Activated naive CD8-positive, alpha-beta T cell treated with anti-CD3 and anti-CD28 coated beads for 36 hours (primary cell): Measurements from ENCODE around the gene APOOL. TPM values are rescaled to one million over a fixed set of nuclear protein-coding genes. Genes with fewer than 3 reads are reported as not detected.
"Not testable (repeated sequence)": the region's sequence is repeated elsewhere in the genome, so short reads cannot be mapped to it uniquely, and the experiment has no call there.

ENCODE experiments used
- DNase-seq: peaks from one replicate; pipeline ENCODE4 v3.0.0; 2021
- H3K27ac Mint-ChIP-seq: one replicate; pipeline ENCODE4 v1.8.0; 2022; ENCODE audit warnings: mild to moderate bottlenecking, moderate library complexity, mixed read lengths
- H3K27me3 Mint-ChIP-seq: one replicate; pipeline ENCODE4 v1.8.0; 2022; ENCODE audit warnings: mild to moderate bottlenecking, mixed read lengths
- H3K36me3 Mint-ChIP-seq: one replicate; pipeline ENCODE4 v1.8.0; 2021; ENCODE audit warnings: mild to moderate bottlenecking, mixed read lengths
- H3K4me1 Mint-ChIP-seq: one replicate; pipeline ENCODE4 v1.8.0; 2021; ENCODE audit warnings: mixed read lengths
- H3K4me3 Mint-ChIP-seq: one replicate; pipeline ENCODE4 v1.8.0; 2022; ENCODE audit warnings: mild to moderate bottlenecking, moderate library complexity, mixed read lengths
- H3K9me3 Mint-ChIP-seq: one replicate; pipeline ENCODE4 v1.8.0; 2022; ENCODE audit warnings: mixed read lengths
- total RNA-seq, 2 experiments: library from RNA; stranded (reverse); gene quantifications; one replicate each; pipeline ENCODE4 v1.2.3, GENCODE V29; 2021

Gene APOOL, protein sequence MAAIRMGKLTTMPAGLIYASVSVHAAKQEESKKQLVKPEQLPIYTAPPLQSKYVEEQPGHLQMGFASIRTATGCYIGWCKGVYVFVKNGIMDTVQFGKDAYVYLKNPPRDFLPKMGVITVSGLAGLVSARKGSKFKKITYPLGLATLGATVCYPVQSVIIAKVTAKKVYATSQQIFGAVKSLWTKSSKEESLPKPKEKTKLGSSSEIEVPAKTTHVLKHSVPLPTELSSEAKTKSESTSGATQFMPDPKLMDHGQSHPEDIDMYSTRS
- total RNA-seq: 10 to 100 TPM; 22.0 to 22.2 TPM

DNA sequence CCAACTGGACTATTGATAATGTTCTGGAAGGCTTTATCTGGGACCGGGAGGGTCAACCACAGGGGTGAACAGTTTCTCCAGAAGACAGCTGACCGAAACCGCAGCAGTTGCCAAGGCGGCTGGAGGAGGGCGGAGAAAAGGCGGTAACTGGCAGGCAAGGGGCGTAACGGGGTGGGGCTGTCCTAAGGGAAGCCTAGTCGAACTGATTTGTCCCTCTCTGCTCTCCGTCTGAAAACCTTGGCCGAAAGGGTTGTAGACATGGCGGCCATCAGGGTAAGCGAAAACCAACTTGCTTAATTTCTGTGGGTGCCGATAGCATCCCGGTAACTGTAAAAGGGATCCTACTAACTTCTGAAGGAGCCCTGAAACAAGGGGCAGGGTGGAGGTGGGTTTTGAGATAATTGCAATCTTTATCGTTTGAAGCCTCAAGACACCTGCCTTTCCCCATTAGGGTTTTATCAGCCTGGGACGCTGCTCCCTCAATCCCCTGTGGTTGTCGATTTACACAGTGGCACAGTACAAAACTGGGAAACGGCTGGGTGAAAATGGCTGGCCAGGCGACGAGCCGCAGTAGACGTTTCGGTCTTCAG lies at the start of gene APOOL:
APOOL (plus strand) TSS at position 223 of the 590 bp plus-strand sequence; CDS start at position 259, 36 bp downstream.
- Mint-ChIP-seq H3K27ac (peak within 1 kb of the TSS; percentile 69), H3K27me3 (no peaks in the 10 kb centered on the region), H3K9me3 (no peaks in the 10 kb centered on the region), H3K36me3 (peaks cover 2% of the 10 kb centered on the region), H3K4me3 (peak within 1 kb of the TSS; percentile 84), H3K4me1 (peaks cover 11% of the 10 kb centered on the region)
- DNase-seq: peak; percentile 78

DNA sequence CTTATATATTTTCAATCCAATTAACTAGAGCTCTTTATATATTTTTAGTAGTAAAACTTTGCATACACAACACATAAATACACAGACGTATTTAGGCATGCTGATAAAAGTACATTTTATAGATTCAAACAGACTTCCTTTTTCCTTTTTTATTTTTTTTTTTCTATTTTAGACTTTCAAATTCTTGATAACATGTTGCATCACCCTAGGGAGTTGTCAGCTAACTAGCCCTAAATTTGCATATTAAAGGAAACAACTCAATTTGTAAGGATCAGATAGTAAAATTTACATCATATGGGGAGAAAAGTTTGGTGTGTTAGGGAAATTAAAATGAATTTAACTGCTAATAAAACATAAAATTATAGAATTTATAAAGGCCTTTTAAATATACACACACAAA lies 47.4 kb upstream of the APOOL start:
- Mint-ChIP-seq H3K27ac (no peak overlapping the region), H3K4me3 (no peak overlapping the region), H3K9me3 (no peaks in the 10 kb centered on the region), H3K4me1 (no peaks in the 10 kb centered on the region), H3K36me3 (no peaks in the 10 kb centered on the region), H3K27me3 (no peaks in the 10 kb centered on the region)
- no peak for DNase-seq

DNA sequence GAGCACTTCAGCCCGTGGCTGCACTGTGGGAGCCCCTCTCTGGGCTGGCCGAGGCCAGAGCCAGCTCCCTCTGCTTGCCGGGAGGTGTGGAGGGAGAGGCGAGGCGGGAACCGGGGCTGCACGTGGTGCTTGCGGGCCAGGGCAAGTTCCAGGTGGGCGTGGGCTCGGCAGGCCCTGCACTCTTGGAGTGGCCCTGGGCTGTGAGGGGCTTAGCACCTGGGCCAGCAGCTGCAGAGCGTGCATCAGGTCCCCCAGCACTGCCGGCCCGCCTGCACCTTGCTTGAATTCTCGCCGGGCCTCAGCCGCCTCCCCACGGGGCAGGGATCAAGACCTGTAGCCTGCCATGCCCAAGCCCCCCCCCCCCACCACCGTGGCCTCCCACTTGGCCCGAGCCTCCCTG lies 28.9 kb upstream of the APOOL start:
- Mint-ChIP-seq H3K9me3 (no peaks in the 10 kb centered on the region), H3K27me3 (peaks cover 5% of the 10 kb centered on the region), H3K4me3 (no peak overlapping the region), H3K4me1 (no peaks in the 10 kb centered on the region), H3K36me3 (no peaks in the 10 kb centered on the region), H3K27ac (no peak overlapping the region)
- no peak for DNase-seq

DNA sequence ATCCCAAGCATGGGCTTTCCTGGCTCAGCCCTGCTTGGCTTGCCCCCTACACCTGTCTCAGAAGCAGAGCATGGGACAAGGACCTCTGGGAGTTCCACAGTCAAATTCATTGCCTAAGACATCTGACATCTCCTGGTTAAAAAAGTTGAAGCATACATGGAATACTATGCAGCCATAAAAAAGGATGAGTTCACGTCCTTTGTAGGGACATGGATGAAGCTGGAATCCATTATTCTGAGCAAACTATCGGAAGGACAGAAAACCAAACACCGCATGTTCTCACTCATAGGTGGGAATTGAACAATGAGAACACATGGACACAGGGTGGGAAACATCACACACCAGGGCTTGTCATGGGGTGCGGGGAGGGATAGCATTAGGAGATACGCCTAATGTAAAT lies 11.9 kb upstream of the APOOL start:
- not testable (repeated sequence) for H3K27ac Mint-ChIP-seq, H3K4me1 Mint-ChIP-seq

DNA sequence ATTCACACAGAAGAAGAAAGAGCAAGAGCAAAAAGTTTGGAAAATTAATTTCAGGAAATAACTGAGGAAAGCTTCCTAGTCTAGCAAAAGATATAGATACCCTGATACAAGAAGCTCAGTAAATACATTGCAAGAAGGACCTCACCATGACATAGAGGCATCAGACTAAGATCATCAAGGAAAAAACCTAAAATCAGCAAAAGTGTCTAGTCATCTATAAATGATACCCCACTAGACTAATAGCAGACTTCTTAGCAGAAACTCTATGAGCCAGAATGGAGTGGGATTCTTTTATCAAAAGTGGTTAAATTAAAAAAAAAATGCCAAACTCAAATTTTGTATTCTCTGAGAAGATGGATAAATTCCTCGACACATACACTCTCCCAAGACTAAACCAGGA lies 10.5 kb upstream of the APOOL start:
- H3K4me1 Mint-ChIP-seq: no peaks in the 10 kb centered on the region
- no peaks in the 10 kb centered on the region for H3K36me3 Mint-ChIP-seq
- H3K9me3 Mint-ChIP-seq: no peaks in the 10 kb centered on the region
- H3K27me3 Mint-ChIP-seq: peaks cover 6% of the 10 kb centered on the region
- DNase-seq: no peak
- no peak overlapping the region for H3K4me3 Mint-ChIP-seq
- no peak overlapping the region for H3K27ac Mint-ChIP-seq

More for the DNA sequence above, 11.9 kb upstream of the APOOL start:
- H3K4me3 Mint-ChIP-seq, H3K36me3 Mint-ChIP-seq, H3K27me3 Mint-ChIP-seq, DNase-seq, H3K9me3 Mint-ChIP-seq: not testable (repeated sequence)

DNA sequence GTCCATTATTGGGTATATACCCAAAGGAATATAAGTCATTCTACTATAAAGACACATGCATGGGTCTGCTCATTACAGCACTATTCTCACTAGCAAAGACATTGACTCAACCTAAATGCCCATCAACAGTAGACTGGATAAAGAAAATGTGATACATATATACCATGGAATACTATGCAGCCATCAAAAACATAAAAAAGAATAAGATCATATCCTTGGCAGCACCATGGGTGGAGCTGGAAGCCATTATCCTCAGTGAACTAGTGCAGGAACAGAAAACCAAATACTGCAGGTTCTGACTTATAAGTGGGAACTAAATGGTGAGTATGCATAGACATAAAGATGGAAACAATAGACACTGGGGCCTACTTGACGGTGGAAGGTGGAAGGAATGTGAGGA lies 2.3 kb upstream of the APOOL start:
- Mint-ChIP-seq H3K27ac (no peak overlapping the region), H3K27me3 (no peaks in the 10 kb centered on the region), H3K4me1 (peaks cover 5% of the 10 kb centered on the region), H3K9me3 (no peaks in the 10 kb centered on the region), H3K4me3 (no peak overlapping the region), H3K36me3 (no peaks in the 10 kb centered on the region)
- no peak for DNase-seq

DNA sequence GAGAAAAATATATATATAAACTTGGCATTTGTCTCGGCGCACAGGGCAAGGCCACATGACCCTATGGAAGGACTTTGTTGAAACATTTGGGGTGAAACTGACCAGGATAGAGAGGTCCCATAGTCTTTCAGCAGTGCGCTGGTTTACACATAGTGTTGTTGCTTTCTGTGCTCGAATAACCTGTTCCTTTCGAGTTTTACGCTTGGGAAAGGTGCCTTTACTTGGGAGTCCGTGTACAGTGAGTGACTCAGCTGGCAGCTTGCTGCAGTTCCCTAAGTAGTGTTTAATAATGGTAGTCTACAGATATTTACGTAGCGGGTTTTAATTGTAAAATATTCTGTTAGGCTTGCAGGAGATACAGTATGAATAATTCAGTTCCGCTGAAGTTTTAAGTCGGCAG lies 578 bp downstream of the APOOL start:
- Mint-ChIP-seq H3K4me3 (peak overlapping the region; percentile 84), H3K36me3 (peaks cover 2% of the 10 kb centered on the region), H3K9me3 (no peaks in the 10 kb centered on the region), H3K4me1 (peaks cover 13% of the 10 kb centered on the region), H3K27ac (peak overlapping the region; percentile 69), H3K27me3 (no peaks in the 10 kb centered on the region)
- no peak for DNase-seq

DNA sequence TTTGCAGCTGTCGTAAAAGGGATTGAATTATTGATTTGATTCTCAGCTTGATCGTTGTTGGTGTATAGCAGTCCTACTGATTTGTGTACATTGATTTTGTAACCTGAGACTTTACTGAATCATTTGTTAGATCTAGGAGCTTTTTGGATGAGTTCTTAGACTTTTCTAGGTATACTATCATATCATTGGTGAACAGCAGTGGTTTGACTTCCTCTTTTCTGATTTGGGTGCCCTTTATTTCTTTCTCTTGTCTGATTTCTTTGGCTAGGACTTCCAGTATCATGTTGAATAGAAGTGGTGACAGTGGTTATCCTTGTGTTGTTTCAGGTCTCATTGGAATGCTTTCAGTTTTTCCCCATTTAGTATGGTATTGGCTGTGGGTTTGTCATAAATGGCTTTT lies 8.4 kb downstream of the APOOL start:
- Mint-ChIP-seq H3K4me1 (peaks cover 10% of the 10 kb centered on the region), H3K36me3 (peaks cover 31% of the 10 kb centered on the region), H3K27ac (no peak overlapping the region)

DNA sequence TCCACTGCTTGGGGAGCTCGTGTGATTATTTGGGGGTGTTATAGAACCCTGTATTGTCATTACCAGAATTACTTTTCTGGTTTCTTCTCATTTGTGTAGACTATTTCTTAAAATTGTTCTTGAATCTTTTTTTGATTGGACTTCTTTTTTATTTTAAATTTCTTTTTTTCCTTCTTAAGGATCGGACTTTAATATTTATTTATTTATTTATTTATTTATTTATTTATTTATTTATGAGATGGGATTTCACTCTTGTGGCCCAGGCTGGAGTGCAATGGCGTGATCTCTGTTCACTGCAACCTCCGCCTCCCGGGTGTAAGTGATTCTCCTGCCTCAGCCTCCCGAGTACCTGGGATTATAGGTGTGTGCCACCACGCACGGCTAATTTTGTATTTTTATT lies 11.7 kb downstream of the APOOL start:
- not testable (repeated sequence) for H3K27me3 Mint-ChIP-seq, DNase-seq, H3K9me3 Mint-ChIP-seq, H3K4me3 Mint-ChIP-seq, H3K4me1 Mint-ChIP-seq, H3K27ac Mint-ChIP-seq
- H3K36me3 Mint-ChIP-seq: peaks cover 39% of the 10 kb centered on the region

More for the DNA sequence above, 8.4 kb downstream of the APOOL start:
- Mint-ChIP-seq H3K9me3 (peaks cover 7% of the 10 kb centered on the region), H3K27me3 (no peaks in the 10 kb centered on the region), H3K4me3 (no peak overlapping the region)
- DNase-seq: no peak

DNA sequence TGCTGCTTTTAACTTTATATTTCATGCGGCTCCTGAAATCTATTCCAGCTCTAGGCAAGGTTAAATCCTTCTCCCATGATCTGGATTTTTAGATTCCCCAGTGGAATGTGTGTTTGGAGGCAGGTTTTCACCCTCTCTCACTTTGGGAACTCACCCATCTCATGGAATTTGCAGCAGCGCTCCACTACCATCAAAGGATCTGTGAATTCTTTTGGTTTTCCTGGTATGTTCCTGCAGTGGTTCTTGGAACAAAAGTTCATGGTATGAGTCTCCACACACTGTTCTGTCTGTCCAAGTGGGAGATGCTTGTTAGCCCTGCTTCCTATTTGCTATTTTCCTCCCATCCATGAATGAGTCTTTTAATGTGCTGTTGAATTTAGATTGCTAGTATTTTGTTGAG lies 14.0 kb downstream of the APOOL start:
- H3K27ac Mint-ChIP-seq: no peak overlapping the region
- H3K9me3 Mint-ChIP-seq: no peaks in the 10 kb centered on the region
- H3K27me3 Mint-ChIP-seq: no peaks in the 10 kb centered on the region
- H3K4me1 Mint-ChIP-seq: peaks cover 3% of the 10 kb centered on the region
- no peak for DNase-seq
- H3K4me3 Mint-ChIP-seq: no peak overlapping the region
- H3K36me3 Mint-ChIP-seq: peaks cover 33% of the 10 kb centered on the region

DNA sequence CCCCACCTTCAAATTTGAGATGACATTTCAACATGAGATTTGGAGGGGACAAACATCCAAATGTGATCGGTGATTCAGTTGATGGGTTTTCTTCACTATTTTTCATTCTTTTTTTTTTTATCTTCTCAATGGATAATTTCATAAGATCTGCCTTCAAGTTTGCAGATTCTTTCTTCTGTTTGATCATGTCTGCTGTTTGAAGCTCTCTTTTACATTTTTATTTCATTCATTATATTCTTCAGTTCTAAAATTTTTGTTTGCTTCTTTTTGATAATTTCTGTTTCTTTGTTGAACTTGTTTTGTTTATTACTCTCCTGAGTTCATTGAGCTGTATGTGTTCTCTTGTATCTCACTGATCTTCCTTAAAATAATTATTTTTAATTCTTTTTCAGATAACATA lies 14.8 kb downstream of the APOOL start:
- peaks cover 3% of the 10 kb centered on the region for H3K4me1 Mint-ChIP-seq
- peaks cover 32% of the 10 kb centered on the region for H3K36me3 Mint-ChIP-seq
- no peak for DNase-seq
- no peaks in the 10 kb centered on the region for H3K27me3 Mint-ChIP-seq
- H3K4me3 Mint-ChIP-seq: no peak overlapping the region
- no peak overlapping the region for H3K27ac Mint-ChIP-seq
- no peaks in the 10 kb centered on the region for H3K9me3 Mint-ChIP-seq

DNA sequence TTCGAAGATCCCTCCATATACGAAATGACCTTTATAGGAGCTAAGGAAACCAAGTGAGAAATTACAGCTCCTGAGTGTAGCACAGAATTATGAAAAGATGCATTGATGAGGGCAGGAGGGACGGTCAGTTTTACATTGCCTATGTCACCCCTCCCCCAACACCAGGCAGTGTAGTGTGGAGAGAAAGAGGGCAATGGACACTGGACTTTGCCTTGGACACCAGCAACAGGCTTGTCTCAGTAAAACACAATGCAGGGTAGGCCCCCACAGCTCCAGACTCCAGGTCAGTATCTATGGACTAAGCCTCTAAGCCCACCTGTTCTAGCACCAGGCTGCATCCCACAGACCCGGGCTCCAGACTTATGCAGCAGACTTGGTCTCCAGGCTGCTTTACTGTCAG lies 16.5 kb downstream of the APOOL start:
- Mint-ChIP-seq H3K4me1 (no peaks in the 10 kb centered on the region), H3K27ac (no peak overlapping the region), H3K27me3 (no peaks in the 10 kb centered on the region), H3K4me3 (no peak overlapping the region), H3K9me3 (no peaks in the 10 kb centered on the region), H3K36me3 (peaks cover 40% of the 10 kb centered on the region)
- DNase-seq: no peak

DNA sequence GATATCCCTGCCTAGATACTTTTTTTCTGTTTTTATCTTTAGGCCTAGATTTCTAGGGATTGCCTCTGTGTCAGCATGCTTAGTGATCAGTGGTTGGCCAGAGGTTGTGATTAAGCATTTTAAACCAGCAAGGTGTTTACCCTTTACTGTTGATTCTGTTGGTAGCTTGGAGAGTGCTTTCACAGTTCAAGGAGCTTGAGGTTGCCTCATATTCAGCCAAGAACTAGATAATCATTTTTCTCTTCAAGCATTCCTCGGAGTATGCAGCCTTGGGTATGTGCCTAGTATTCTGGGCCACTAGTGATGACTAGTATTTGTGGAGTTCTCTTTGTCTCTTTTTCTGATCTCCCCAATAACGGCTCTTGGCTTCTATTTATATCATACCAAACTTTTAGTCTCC lies 20.4 kb downstream of the APOOL start:
- Mint-ChIP-seq H3K4me3 (no peak overlapping the region), H3K27me3 (no peaks in the 10 kb centered on the region), H3K9me3 (no peaks in the 10 kb centered on the region), H3K36me3 (peaks cover 33% of the 10 kb centered on the region), H3K4me1 (no peaks in the 10 kb centered on the region), H3K27ac (no peak overlapping the region)
- no peak for DNase-seq

DNA sequence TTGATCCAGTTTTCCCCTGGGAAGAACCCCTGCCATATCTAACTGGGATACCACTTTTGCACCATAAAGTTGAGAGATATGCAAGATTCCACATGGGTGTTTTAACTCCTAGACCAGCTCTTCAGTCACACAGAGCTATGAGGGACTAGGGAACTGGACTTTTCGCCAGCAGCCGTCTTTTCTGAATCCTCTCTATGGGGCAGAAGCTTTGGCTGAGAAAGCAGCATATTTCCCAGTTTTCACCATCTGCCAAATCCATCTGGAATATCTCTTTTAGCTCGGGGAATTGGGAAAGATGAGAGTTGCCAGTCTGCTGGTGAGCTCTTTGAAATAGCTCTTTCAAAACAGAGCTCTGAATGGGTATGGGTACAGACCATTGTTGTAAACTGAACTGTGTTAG lies 20.9 kb downstream of the APOOL start:
- Mint-ChIP-seq H3K27me3 (no peaks in the 10 kb centered on the region), H3K36me3 (peaks cover 31% of the 10 kb centered on the region), H3K4me1 (no peaks in the 10 kb centered on the region), H3K27ac (no peak overlapping the region), H3K4me3 (no peak overlapping the region), H3K9me3 (no peaks in the 10 kb centered on the region)
- DNase-seq: no peak

DNA sequence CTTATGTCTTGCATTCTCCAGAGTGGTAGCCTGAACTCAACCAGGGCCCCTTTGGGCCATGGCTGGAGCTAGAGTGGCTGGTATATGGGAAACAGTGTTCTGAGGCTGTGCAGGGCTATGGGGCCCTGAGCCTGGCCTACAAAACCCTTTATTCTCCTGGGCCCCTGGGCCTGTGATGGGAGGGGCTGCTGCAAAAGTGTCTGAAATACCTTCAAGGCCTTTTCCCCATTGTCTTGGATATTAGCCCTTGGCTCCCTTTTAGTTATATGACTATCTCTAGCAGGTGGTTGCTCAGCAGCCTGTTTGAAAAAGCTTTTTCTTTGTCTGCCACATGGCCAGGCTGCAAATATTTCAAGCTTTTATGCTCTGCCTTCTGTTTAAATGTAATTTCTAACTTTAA lies 22.5 kb downstream of the APOOL start:
- H3K4me3 Mint-ChIP-seq: no peak overlapping the region
- no peaks in the 10 kb centered on the region for H3K9me3 Mint-ChIP-seq

DNA sequence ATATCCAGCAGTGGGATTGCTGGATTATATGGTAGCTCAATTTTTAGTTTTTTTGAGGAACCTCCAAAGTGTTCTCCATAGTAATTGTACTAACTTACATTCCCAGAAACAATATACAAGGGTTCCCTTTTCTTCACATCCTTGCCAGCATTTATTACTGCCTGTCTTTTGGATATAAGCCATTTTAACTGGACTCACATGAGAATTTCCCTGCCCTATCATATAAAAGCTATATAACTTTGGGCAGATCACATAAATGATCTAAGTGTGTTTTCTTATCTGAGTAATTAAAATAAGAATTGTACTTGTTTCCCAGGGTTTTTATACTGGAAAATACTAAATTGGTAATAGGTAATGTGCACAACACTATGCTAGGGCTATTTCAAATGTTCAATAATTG lies 25.4 kb downstream of the APOOL start:
- Mint-ChIP-seq H3K27me3 (no peaks in the 10 kb centered on the region), H3K9me3 (no peaks in the 10 kb centered on the region), H3K4me3 (no peak overlapping the region), H3K27ac (no peak overlapping the region), H3K36me3 (peaks cover 15% of the 10 kb centered on the region), H3K4me1 (peaks cover 2% of the 10 kb centered on the region)
- no peak for DNase-seq

More for the DNA sequence above, 22.5 kb downstream of the APOOL start:
- peaks cover 33% of the 10 kb centered on the region for H3K36me3 Mint-ChIP-seq
- H3K27me3 Mint-ChIP-seq: no peaks in the 10 kb centered on the region
- no peaks in the 10 kb centered on the region for H3K4me1 Mint-ChIP-seq
- no peak overlapping the region for H3K27ac Mint-ChIP-seq
- DNase-seq: no peak
